HepG2 (cell line): ENCODE data around the gene RRAS. TPM values are rescaled to one million over a fixed set of nuclear protein-coding genes. Genes with fewer than 3 reads are reported as not detected.

ENCODE experiments used
- ATAC-seq: fragments of 200-7000 bp; cut with Tn5 transposase; 3 replicates; pipeline ENCODE4 v1.9.1; 2020; ENCODE audit warnings: mild to moderate bottlenecking, moderate library complexity
- BruUV-seq: library from RNA; stranded (reverse); fragments of 400-500 nt; replicated peaks from 2 replicates; lab custom pipeline; 2021; lab: Mats Ljungman, UMichigan
- CTCF ChIA-PET: fragments of 300-600 bp; formaldehyde crosslinking; extraction: SDS; loops from one replicate; lab custom pipeline; 2021; ENCODE audit warnings: low total read pairs, inconsistent platforms, low intra/inter-chr PET ratio; lab: Yijun Ruan, JAX
- POLR2A ChIA-PET: fragments of 350-600 bp; sonication (Branson Sonifier 250); formaldehyde crosslinking; loops from one replicate; lab custom pipeline; 2020; ENCODE audit warnings: antibody characterized with exemption, inconsistent platforms; lab: Yijun Ruan, JAX
- DNase-seq: peaks from one replicate; pipeline ENCODE4 v3.0.0-alpha.2; 2015; ENCODE audit warnings: low spot score
- FAIRE-seq: peaks from 3 replicates; lab custom pipeline; 2011; peaks lifted over from hg19 to GRCh38; lab: Jason Lieb, UNC
- H2AFZ ChIP-seq: one replicate; pipeline ENCODE4 v1.6.1; 2011; ENCODE audit warnings: low read length, inconsistent platforms
- H3K27ac ChIP-seq: fragments of 300-600 bp; 3 replicates; pipeline ENCODE4 v1.8.0; 2011; ENCODE audit warnings: mixed run types, mild to moderate bottlenecking, mixed read lengths, low read length, inconsistent platforms; ENCODE audit not compliant: insufficient read depth; ENCODE audit errors: extremely low read length
- H3K27me3 ChIP-seq, 2 experiments: fragments of 200-600 bp in 1 of 2; 2 replicates in 1 of 2; 3 replicates in 1 of 2; pipeline versions ENCODE4 v1.6.0 to v1.8.0; 2011; ENCODE audit warnings: low read length in 2 of 2, mild to moderate bottlenecking in 2 of 2, moderate library complexity in 2 of 2, inconsistent platforms in 1 of 2; ENCODE audit not compliant: insufficient read depth in 2 of 2, control insufficient read depth in 1 of 2
- H3K36me3 ChIP-seq, 2 experiments: fragments of 200-600 bp in 1 of 2; replicated peaks in 1 of 2; 2 replicates in 1 of 2; 3 replicates in 1 of 2; pipeline versions ENCODE4 v1.5.1 to v1.8.0; 2011; ENCODE audit warnings: low read length in 2 of 2, inconsistent platforms in 1 of 2; ENCODE audit not compliant: insufficient read depth in 2 of 2, control insufficient read depth in 1 of 2
- H3K4me1 ChIP-seq: 2 replicates; pipeline ENCODE4 v1.5.1; 2012; ENCODE audit warnings: low read length, inconsistent platforms; ENCODE audit not compliant: insufficient read depth
- H3K4me2 ChIP-seq: 2 replicates; pipeline ENCODE4 v1.6.0; 2011; ENCODE audit warnings: low read depth, low read length, inconsistent platforms
- H3K4me3 ChIP-seq, 3 experiments: fragments of 200-600 bp in 1 of 3; sonication (generic), shearing (Covaris generic) in 1 of 3; replicated peaks in 1 of 3; 2 replicates each; pipeline ENCODE4 v1.5.1; 2011 to 2016; ENCODE audit warnings: low read length in 3 of 3, inconsistent platforms in 2 of 3, low read depth in 2 of 3, mild to moderate bottlenecking in 2 of 3, control low read depth in 1 of 3, mixed read lengths in 1 of 3; ENCODE audit not compliant: insufficient read depth in 1 of 3
- H3K79me2 ChIP-seq: one replicate; pipeline ENCODE4 v1.6.1; 2011; ENCODE audit warnings: low read length, inconsistent platforms; ENCODE audit not compliant: insufficient read depth
- H3K9ac ChIP-seq: 2 replicates; pipeline ENCODE4 v1.6.0; 2011; ENCODE audit warnings: mild to moderate bottlenecking, low read depth, low read length, inconsistent platforms; ENCODE audit not compliant: insufficient read depth
- H3K9me3 ChIP-seq: 2 replicates; pipeline ENCODE4 v1.5.1; 2012; ENCODE audit warnings: mild to moderate bottlenecking, low read length
- H4K20me1 ChIP-seq: 2 replicates; pipeline ENCODE4 v1.6.0; 2011; ENCODE audit warnings: inconsistent platforms, mild to moderate bottlenecking, low read length, moderate library complexity; ENCODE audit not compliant: insufficient read depth
- ATF7-NPFF ChIP-seq: sonication (generic); formaldehyde crosslinking; IDR thresholded peaks from 2 replicates; pipeline ENCODE4 v1.8.1; 2023; ENCODE audit warnings: mild to moderate bottlenecking, low read depth, missing genetic modification reagents, moderate library complexity
- ATM ChIP-seq: fragments of 450-650 bp; IDR thresholded peaks from 2 replicates; pipeline ENCODE4 v1.7.1; 2017; ENCODE audit warnings: mild to moderate bottlenecking, borderline replicate concordance
- KDM1A ChIP-seq: IDR thresholded peaks from 2 replicates; pipeline ENCODE4 v1.6.1; 2016; ENCODE audit warnings: missing compliant biosample characterization
- MTA3 ChIP-seq: sonication (generic); formaldehyde crosslinking; IDR thresholded peaks from 2 replicates; pipeline ENCODE4 v1.4.0; 2020; ENCODE audit warnings: missing genetic modification reagents
- NCOA2 ChIP-seq: sonication (generic); formaldehyde crosslinking; IDR thresholded peaks from 2 replicates; pipeline ENCODE4 v1.8.0; 2022; ENCODE audit warnings: inconsistent platforms
- PREB ChIP-seq: sonication (generic); formaldehyde crosslinking; IDR thresholded peaks from 2 replicates; pipeline ENCODE4 v1.4.0; 2020; ENCODE audit warnings: missing genetic modification reagents
- REL ChIP-seq: sonication (generic); formaldehyde crosslinking; conservative IDR thresholded peaks from 2 replicates; pipeline ENCODE4 v1.8.0; 2022; ENCODE audit warnings: mild to moderate bottlenecking, missing genetic modification reagents, moderate library complexity
- SMAD1 ChIP-seq: sonication (generic); formaldehyde crosslinking; IDR thresholded peaks from 2 replicates; pipeline ENCODE4 v1.4.0; 2020; ENCODE audit warnings: missing genetic modification reagents, low read depth, mild to moderate bottlenecking, borderline replicate concordance
- TAF15 ChIP-seq: fragments of 200-400 bp; formaldehyde crosslinking; IDR thresholded peaks from one replicate; pipeline ENCODE4 v1.6.1; 2018; ENCODE audit warnings: mild to moderate bottlenecking, low read depth, low read length; ENCODE audit not compliant: poor library complexity, severe bottlenecking
- ZNF3 ChIP-seq: IDR thresholded peaks from 2 replicates; pipeline ENCODE4 v1.7.0; 2017; ENCODE audit warnings: inconsistent platforms
- ZNF318 ChIP-seq: sonication (generic); formaldehyde crosslinking; IDR thresholded peaks from 2 replicates; pipeline ENCODE4 v1.4.0; 2020; ENCODE audit warnings: mild to moderate bottlenecking, missing genetic modification reagents
- ZNF773 ChIP-seq: sonication (generic); formaldehyde crosslinking; IDR thresholded peaks from 2 replicates; pipeline ENCODE4 v1.4.0; 2020; ENCODE audit warnings: missing genetic modification reagents, borderline replicate concordance
- WGBS: methylation state at CpG from one replicate; pipeline ENCODE4 v1.1.6; 2017; ENCODE audit warnings: low lambda C conversion rate; 5-methylcytosine and 5-hydroxymethylcytosine counted together
- in situ Hi-C: cut with HindIII; loops from 2 replicates; pipeline ENCODE4 v1.10.0; 2017; ENCODE audit warnings: low pct_unique_long_range_greater_than_20kb; ENCODE audit not compliant: extremely low pct_ligation_motif_present
- intact Hi-C: fragments of 100-400 bp; cut with micrococcal nuclease; formaldehyde crosslinking; loops from one replicate; pipeline ENCODE4 v1.10.0; 2022; ENCODE audit not compliant: unreplicated experiment
- polyA plus RNA-seq, 8 experiments: library from polyadenylated mRNA; depleted of rRNA in 3 of 8; stranded (reverse) in 7 of 8; unstranded in 1 of 8; fragments of >200 nt; fragmentation: Illumina TruSeq in 4 of 8; extraction: Trizol in 4 of 8; gene quantifications; 2 replicates each; pipeline versions ENCODE4 v1.2.1 to v1.2.3, GENCODE V29; 2011 to 2016; ENCODE audit warnings: low read depth in 4 of 8, missing spikeins in 1 of 8, mixed read lengths in 1 of 8; ENCODE audit not compliant: insufficient read depth in 1 of 8
- total RNA-seq, 5 experiments: library from RNA; depleted of rRNA; stranded (reverse); fragments of >200 nt; fragmentation: Illumina TruSeq; extraction: Trizol; gene quantifications; 2 replicates each; pipeline ENCODE4 v1.2.3, GENCODE V29; 2016; ENCODE audit warnings: low read depth in 1 of 5
- TF ChIP-seq, protein P1 (sequence below): sonication (generic); formaldehyde crosslinking; IDR thresholded peaks from 2 replicates; pipeline ENCODE4 v1.5.1; 2020; ENCODE audit warnings: missing genetic modification reagents, mild to moderate bottlenecking, borderline replicate concordance

The RRAS gene
- total and polyA plus RNA-seq, 2 of the 13 experiments (the other 11 are each of a cell fraction or from before 2014, with no cell fraction given), result 1.5 to 12.0 TPM

- H3K36me3 ChIP-seq, result peaks cover 15% of the 10 kb centered on the region in 2 experiments; a peak in 3 of 5 replicates
- no TSS peak for BruUV-seq
- FAIRE-seq (no peak), DNase-seq (no peak), ATAC-seq (no peak)
- H2AFZ ChIP-seq, result no peak overlapping the region
- no peaks in the 10 kb centered on the region for H3K9me3 ChIP-seq
- H3K9ac ChIP-seq, result no peak overlapping the region
- ChIA-PET CTCF (no interaction called here), POLR2A (interaction anchor here (0.7 to 5.8 kb wide), 2 partner anchors 18 to 32 kb away, joined by 3 to 24 read pairs; no protein-coding TSS in a partner anchor)
- H4K20me1 ChIP-seq, result no peaks in the 10 kb centered on the region
- H3K79me2 ChIP-seq, result peaks cover 31% of the 10 kb centered on the region
- H3K27me3 ChIP-seq, result no peaks in the 10 kb centered on the region
- H3K4me1 ChIP-seq, result peaks cover 40% of the 10 kb centered on the region
- intact Hi-C loops (no loop called here), in situ Hi-C loops (no loop called here)
- WGBS, result 96% methylated on average over 13 of the region's 13 CpGs
- H3K4me3 ChIP-seq, result no peak overlapping the region
- H3K27ac ChIP-seq, result no peak overlapping the region
- H3K4me2 ChIP-seq, result no peak overlapping the region
- TF ChIP-seq ZNF773 (CRISPR knock-in tag), result no peak
- TF ChIP-seq KDM1A (CRISPR knock-in tag), result no peak
- no peak for TF ChIP-seq REL (CRISPR knock-in tag)
- TF ChIP-seq MTA3 (CRISPR knock-in tag), result no peak
- no peak for TF ChIP-seq NCOA2 (CRISPR knock-in tag)
- TF ChIP-seq ZNF3 (CRISPR knock-in tag), result no peak
- no peak for TF ChIP-seq ZNF318 (CRISPR knock-in tag)
- no peak for TF ChIP-seq SMAD1 (CRISPR knock-in tag)
- TF ChIP-seq PREB, result no peak
- no peak for TF ChIP-seq TAF15
- TF ChIP-seq ATM, result no peak
- no peak for TF ChIP-seq ATF7-NPFF (CRISPR knock-in tag)
- TF ChIP-seq, protein P1, sequence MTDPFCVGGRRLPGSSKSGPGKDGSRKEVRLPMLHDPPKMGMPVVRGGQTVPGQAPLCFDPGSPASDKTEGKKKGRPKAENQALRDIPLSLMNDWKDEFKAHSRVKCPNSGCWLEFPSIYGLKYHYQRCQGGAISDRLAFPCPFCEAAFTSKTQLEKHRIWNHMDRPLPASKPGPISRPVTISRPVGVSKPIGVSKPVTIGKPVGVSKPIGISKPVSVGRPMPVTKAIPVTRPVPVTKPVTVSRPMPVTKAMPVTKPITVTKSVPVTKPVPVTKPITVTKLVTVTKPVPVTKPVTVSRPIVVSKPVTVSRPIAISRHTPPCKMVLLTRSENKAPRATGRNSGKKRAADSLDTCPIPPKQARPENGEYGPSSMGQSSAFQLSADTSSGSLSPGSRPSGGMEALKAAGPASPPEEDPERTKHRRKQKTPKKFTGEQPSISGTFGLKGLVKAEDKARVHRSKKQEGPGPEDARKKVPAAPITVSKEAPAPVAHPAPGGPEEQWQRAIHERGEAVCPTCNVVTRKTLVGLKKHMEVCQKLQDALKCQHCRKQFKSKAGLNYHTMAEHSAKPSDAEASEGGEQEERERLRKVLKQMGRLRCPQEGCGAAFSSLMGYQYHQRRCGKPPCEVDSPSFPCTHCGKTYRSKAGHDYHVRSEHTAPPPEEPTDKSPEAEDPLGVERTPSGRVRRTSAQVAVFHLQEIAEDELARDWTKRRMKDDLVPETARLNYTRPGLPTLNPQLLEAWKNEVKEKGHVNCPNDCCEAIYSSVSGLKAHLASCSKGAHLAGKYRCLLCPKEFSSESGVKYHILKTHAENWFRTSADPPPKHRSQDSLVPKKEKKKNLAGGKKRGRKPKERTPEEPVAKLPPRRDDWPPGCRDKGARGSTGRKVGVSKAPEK, result no peak
Measured at GRCh38 chr19:49645995-49646394, 6.1 kb upstream of the RRAS start.
